ENCODE data around the gene HMGN1. TPM values are rescaled to one million over a fixed set of nuclear protein-coding genes. Genes with fewer than 3 reads are reported as not detected.

The HMGN1 gene
- total RNA-seq, 1 donor from 2014 or later: 596 TPM

- peaks cover 2% of the 10 kb centered on the region for H3K27me3 Mint-ChIP-seq
- H3K27ac Mint-ChIP-seq: no peak overlapping the region
- H3K4me3 Mint-ChIP-seq (ENCODE audit: low read depth): no peak overlapping the region
Measured at GRCh38 chr21:39364949-39365348, 16.1 kb upstream of the HMGN1 start.

DNA sequence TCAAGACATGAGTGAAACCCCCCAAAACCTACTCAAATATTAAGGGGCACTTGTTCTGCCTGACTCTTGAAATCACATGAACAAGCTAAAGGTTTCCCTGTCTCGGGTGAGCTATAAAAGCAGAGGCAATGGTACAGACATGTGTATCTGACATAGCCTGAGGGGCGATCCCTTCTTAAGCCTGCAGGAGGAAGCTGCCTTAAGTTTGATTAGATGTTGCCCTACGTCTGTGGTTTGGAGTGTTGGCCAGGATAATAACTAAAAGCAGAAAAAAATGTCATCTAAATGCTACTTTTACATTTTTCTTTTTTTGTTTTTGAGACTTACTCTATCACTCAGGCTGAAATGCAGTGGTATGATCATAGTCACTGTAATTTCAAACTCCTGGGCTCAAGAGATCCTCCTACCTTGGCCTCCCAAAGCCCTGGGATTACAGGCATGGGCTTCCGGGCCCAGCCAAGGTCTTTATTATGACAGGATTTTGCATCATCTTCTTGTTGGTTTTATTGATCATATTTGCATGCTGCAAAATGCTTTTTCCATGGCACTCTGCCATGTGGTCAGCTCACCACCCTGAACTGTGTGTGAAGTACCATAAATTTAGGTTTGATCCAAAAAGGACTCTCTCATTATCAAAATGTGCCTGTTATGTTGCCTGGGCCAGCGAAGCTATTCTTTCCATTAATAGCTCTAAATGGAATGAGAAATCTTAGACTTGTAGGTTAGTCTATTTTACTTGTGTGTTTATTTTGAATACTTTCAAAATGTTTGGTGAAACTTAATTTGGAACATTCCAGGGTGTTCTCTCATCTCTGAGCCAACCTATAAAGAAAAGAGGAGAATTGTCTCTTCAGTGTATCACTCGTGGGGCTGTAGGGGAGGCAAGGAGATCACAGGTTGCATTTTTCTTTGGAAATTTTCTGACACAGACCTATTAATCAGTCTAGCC, 15.0 kb upstream of the HMGN1 start:
- Mint-ChIP-seq H3K27me3 (peaks cover 2% of the 10 kb centered on the region), H3K4me1 (ENCODE audit: low read depth) (no peaks in the 10 kb centered on the region), H3K27ac (no peak overlapping the region), H3K9me3 (ENCODE audit: low read depth) (peaks cover 7% of the 10 kb centered on the region), H3K36me3 (ENCODE audit: insufficient read depth) (no peaks in the 10 kb centered on the region), H3K4me3 (ENCODE audit: low read depth) (no peak overlapping the region)
- no peak for DNase-seq (ENCODE audit: low spot score, unreplicated experiment)
- TF ChIP-seq CTCF (IDR thresholded peaks at IDR 0.05; ENCODE audit: unreplicated experiment): no peak

More at GRCh38 chr21:39364949-39365348, 16.1 kb upstream of the HMGN1 start:
- Mint-ChIP-seq H3K36me3 (ENCODE audit: insufficient read depth) (no peaks in the 10 kb centered on the region), H3K4me1 (ENCODE audit: low read depth) (no peaks in the 10 kb centered on the region), H3K9me3 (ENCODE audit: low read depth) (peaks cover 7% of the 10 kb centered on the region)
- DNase-seq (ENCODE audit: low spot score, unreplicated experiment): no peak
- no peak for TF ChIP-seq CTCF (IDR thresholded peaks at IDR 0.05; ENCODE audit: unreplicated experiment)

DNA sequence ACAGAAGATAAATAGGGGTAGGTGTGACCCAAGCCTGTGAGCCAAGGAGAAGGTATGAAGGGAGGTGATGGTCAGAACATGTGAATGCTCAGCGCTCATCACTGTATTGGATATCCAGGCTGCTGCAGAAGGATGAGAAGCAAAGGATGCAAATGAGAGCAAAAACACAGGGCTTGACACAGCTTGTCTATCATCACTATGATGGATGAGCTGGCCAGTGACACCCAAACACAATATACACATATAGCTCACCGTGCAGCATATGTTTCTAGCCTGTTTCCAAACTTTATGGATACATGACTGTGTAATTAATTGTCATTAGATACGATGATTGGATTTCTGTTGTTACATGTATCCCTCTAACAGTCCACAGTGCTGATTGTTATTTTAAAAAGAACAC, 13.8 kb upstream of the HMGN1 start:
- Mint-ChIP-seq H3K4me1 (ENCODE audit: low read depth) (no peaks in the 10 kb centered on the region), H3K4me3 (ENCODE audit: low read depth) (no peak overlapping the region), H3K27me3 (peaks cover 2% of the 10 kb centered on the region), H3K9me3 (ENCODE audit: low read depth) (peaks cover 6% of the 10 kb centered on the region), H3K27ac (no peak overlapping the region), H3K36me3 (ENCODE audit: insufficient read depth) (no peaks in the 10 kb centered on the region)
- TF ChIP-seq CTCF (IDR thresholded peaks at IDR 0.05; ENCODE audit: unreplicated experiment): no peak
- no peak for DNase-seq (ENCODE audit: low spot score, unreplicated experiment)

GRCh38 chr21:39359382-39359781, 10.5 kb upstream of the HMGN1 start:
- Mint-ChIP-seq H3K36me3 (ENCODE audit: insufficient read depth) (no peaks in the 10 kb centered on the region), H3K27me3 (peaks cover 2% of the 10 kb centered on the region), H3K4me3 (ENCODE audit: low read depth) (no peak overlapping the region), H3K9me3 (ENCODE audit: low read depth) (no peaks in the 10 kb centered on the region), H3K4me1 (ENCODE audit: low read depth) (no peaks in the 10 kb centered on the region), H3K27ac (no peak overlapping the region)
- DNase-seq (ENCODE audit: low spot score, unreplicated experiment): no peak
- no peak for TF ChIP-seq CTCF (IDR thresholded peaks at IDR 0.05; ENCODE audit: unreplicated experiment)

- H3K4me1 Mint-ChIP-seq (ENCODE audit: low read depth): peaks cover 6% of the 10 kb centered on the region
- DNase-seq (ENCODE audit: low spot score, unreplicated experiment): no peak
- no peak overlapping the region for H3K4me3 Mint-ChIP-seq (ENCODE audit: low read depth)
- no peaks in the 10 kb centered on the region for H3K36me3 Mint-ChIP-seq (ENCODE audit: insufficient read depth)
- H3K9me3 Mint-ChIP-seq (ENCODE audit: low read depth): no peaks in the 10 kb centered on the region
- no peaks in the 10 kb centered on the region for H3K27me3 Mint-ChIP-seq
- no peak for TF ChIP-seq CTCF (IDR thresholded peaks at IDR 0.05; ENCODE audit: unreplicated experiment)
- H3K27ac Mint-ChIP-seq: no peak overlapping the region
Measured at GRCh38 chr21:39353295-39353694, 4.4 kb upstream of the HMGN1 start.

Data from progenitor cell of endocrine pancreas (in vitro differentiated cells).